Gastrocnemius medialis (tissue), 4 donors: Measurements from ENCODE around the gene XYLT1.

Experiments used
- POLR2A ChIP-seq, 2 donors: fragments of 450-650 bp; IDR thresholded peaks; one replicate each; pipeline ENCODE4 v1.6.1; 2017; ENCODE audit warnings: antibody characterized with exemption in 2 of 2, mild to moderate bottlenecking in 2 of 2, moderate library complexity in 2 of 2
- TF ChIP-seq, protein P1 (sequence below), 5 experiments: fragments of 450-650 bp in 3 of 5; fragments of 200-600 bp in 2 of 5; sonication (generic) in 2 of 5; IDR thresholded peaks in 4 of 5; conservative IDR thresholded peaks in 1 of 5; 1 replicate in 4 of 5; 2 replicates in 1 of 5; pipeline ENCODE4 v1.5.1; 2016 to 2019; ENCODE audit warnings: antibody characterized with exemption in 5 of 5, mild to moderate bottlenecking in 3 of 5, moderate library complexity in 3 of 5

DNA sequence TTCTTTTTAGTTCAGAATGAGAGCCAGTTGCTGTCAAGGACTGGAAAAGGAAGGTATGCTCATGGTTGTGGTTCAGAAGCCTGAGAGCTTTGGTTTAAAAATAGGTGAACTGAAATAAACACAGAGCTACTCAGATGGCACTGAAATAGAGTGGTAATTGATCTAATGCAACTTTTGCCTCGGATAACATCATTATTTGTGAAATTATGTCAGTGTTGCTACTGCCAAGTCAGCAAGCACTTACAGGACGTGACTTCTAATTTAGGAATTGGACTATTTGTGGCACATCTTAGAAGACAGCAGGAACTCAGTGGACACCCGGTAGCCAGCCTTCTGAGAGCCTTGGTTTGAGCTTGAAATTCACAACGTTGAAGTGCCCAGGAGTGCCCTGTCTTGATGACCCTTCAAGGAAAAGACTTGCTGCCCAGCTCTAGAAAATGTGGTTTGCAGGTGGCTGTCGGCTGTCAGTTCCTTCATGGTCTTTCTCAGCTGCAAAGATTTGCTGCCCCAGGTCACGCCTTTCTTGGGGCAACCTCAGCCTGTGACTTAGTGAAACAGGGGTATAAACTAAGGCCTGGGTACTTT is 42.0 kb upstream of the XYLT1 start:
- TF ChIP-seq, protein P1, sequence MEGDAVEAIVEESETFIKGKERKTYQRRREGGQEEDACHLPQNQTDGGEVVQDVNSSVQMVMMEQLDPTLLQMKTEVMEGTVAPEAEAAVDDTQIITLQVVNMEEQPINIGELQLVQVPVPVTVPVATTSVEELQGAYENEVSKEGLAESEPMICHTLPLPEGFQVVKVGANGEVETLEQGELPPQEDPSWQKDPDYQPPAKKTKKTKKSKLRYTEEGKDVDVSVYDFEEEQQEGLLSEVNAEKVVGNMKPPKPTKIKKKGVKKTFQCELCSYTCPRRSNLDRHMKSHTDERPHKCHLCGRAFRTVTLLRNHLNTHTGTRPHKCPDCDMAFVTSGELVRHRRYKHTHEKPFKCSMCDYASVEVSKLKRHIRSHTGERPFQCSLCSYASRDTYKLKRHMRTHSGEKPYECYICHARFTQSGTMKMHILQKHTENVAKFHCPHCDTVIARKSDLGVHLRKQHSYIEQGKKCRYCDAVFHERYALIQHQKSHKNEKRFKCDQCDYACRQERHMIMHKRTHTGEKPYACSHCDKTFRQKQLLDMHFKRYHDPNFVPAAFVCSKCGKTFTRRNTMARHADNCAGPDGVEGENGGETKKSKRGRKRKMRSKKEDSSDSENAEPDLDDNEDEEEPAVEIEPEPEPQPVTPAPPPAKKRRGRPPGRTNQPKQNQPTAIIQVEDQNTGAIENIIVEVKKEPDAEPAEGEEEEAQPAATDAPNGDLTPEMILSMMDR (IDR thresholded peaks at IDR 0.05 in 4 of 5, conservative IDR thresholded peaks at IDR 0.05 in 1 of 5), result no peak
- TF ChIP-seq POLR2A (IDR thresholded peaks at IDR 0.05), result no peak
